ENCODE data around the gene DCXR. TPM values are rescaled to one million over a fixed set of nuclear protein-coding genes. Genes with fewer than 3 reads are reported as not detected.

The DCXR gene
- total RNA-seq, 1 experiment from 2014 or later = 140 TPM

GRCh38 chr17:82014432-82014831, 23.1 kb downstream of the DCXR start:
- Histone ChIP-seq H3K27me3 (replicated peaks; ENCODE audit: insufficient read depth, low read depth, low read length, poor library complexity) (no peaks in the 10 kb centered on the region), H3K4me1 (ENCODE audit: insufficient read depth, low read length, poor library complexity, severe bottlenecking) (peaks cover 13% of the 10 kb centered on the region), H3K9me3 (ENCODE audit: low read depth, low read length, poor library complexity, severe bottlenecking) (no peaks in the 10 kb centered on the region), H3K36me3 (ENCODE audit: insufficient read depth, low read length, poor library complexity, severe bottlenecking) (peaks cover 8% of the 10 kb centered on the region), H3K4me3 (ENCODE audit: low read depth, low read length, poor library complexity, severe bottlenecking) (no peak overlapping the region), H3K27ac (ENCODE audit: low read depth, low read length, poor library complexity, severe bottlenecking) (peak overlapping the region; percentile 59)
- DNase-seq (ENCODE audit: low spot score) = peak; percentile 75
- POLR2A ChIA-PET (ENCODE audit: low non-redundant PET) = no interaction called here
- no peak for TF ChIP-seq EZH2 (IDR thresholded peaks at IDR 0.05; ENCODE audit: borderline replicate concordance, low read depth, low read length, poor library complexity, severe bottlenecking)
- TF ChIP-seq, protein P1, sequence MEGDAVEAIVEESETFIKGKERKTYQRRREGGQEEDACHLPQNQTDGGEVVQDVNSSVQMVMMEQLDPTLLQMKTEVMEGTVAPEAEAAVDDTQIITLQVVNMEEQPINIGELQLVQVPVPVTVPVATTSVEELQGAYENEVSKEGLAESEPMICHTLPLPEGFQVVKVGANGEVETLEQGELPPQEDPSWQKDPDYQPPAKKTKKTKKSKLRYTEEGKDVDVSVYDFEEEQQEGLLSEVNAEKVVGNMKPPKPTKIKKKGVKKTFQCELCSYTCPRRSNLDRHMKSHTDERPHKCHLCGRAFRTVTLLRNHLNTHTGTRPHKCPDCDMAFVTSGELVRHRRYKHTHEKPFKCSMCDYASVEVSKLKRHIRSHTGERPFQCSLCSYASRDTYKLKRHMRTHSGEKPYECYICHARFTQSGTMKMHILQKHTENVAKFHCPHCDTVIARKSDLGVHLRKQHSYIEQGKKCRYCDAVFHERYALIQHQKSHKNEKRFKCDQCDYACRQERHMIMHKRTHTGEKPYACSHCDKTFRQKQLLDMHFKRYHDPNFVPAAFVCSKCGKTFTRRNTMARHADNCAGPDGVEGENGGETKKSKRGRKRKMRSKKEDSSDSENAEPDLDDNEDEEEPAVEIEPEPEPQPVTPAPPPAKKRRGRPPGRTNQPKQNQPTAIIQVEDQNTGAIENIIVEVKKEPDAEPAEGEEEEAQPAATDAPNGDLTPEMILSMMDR (conservative IDR thresholded peaks at IDR 0.05; ENCODE audit: low read depth, low read length) = peak; percentile 46; the same call in 1 of the 2 replicates
- no TSS peak for BruUV-seq (replicated peaks)
- CTCF ChIA-PET = no interaction called here
- intact Hi-C loops (cut with micrococcal nuclease; ENCODE audit: unreplicated experiment) = no loop called here

DNA sequence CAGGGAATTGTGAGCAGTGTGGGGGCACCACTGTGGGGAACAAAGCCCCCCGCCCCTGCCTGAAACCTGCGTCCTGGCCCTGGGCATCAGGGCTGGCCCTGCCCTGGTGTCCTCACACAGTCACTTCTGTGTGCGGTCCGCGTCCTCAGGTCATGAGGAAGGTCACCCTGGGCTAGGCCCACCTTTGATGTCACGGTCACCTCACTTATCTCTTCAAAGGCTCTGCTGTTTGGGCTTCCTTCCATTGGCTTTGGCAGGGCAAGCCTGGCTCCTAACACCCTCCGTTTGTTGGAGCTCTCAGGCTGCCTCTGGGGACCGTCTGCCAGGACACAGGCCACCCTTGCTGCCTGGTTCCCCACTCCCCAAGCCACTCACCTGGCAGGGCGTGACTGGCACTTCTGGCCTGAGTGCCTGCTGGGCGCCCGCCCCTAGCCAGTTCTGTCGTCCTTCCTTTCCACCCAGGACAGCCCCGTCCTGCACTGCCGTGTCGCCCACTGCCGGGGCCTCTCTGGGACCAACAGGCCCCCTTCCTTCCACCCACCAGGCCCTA, 23.6 kb downstream of the DCXR start:
- Histone ChIP-seq H3K36me3 (ENCODE audit: insufficient read depth, low read length, poor library complexity, severe bottlenecking) (peaks cover 5% of the 10 kb centered on the region), H3K27me3 (replicated peaks; ENCODE audit: insufficient read depth, low read depth, low read length, poor library complexity) (no peaks in the 10 kb centered on the region), H3K4me1 (ENCODE audit: insufficient read depth, low read length, poor library complexity, severe bottlenecking) (peaks cover 13% of the 10 kb centered on the region), H3K27ac (ENCODE audit: low read depth, low read length, poor library complexity, severe bottlenecking) (no peak overlapping the region), H3K4me3 (ENCODE audit: low read depth, low read length, poor library complexity, severe bottlenecking) (no peak overlapping the region), H3K9me3 (ENCODE audit: low read depth, low read length, poor library complexity, severe bottlenecking) (no peaks in the 10 kb centered on the region)
- POLR2A ChIA-PET (ENCODE audit: low non-redundant PET) = interaction anchor here (0.6 kb wide), 1 partner anchor 37 kb away, joined by 4 read pairs; no protein-coding TSS in a partner anchor
- no peak for TF ChIP-seq EZH2 (IDR thresholded peaks at IDR 0.05; ENCODE audit: borderline replicate concordance, low read depth, low read length, poor library complexity, severe bottlenecking)
- TF ChIP-seq, protein P1 (conservative IDR thresholded peaks at IDR 0.05; ENCODE audit: low read depth, low read length) = no peak
- no peak for DNase-seq (ENCODE audit: low spot score)
- intact Hi-C loops (cut with micrococcal nuclease; ENCODE audit: unreplicated experiment) = no loop called here
- BruUV-seq (replicated peaks) = no TSS peak
- CTCF ChIA-PET = no interaction called here

DNA sequence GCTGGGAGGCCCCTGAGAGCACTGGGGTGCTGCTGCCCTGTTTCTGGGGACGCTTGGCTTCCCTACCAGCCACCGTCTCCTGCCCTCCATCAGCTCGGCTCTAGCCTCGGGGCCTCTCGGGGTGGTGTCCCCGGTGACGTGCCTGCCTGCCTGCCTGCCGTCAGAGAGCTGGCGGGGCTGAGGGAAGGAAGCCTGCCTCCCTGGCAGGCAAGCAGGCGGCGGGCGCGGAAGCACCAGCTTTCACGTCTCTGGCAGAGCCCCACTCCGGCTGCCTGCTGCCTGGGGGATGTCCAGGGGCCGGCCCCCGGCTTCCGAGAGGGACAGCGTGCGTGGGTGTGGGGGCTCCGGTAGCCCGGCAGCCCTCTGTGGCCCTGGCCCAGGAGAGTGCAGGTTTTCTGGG, 24.2 kb downstream of the DCXR start:
- H3K27me3 ChIP-seq (replicated peaks; ENCODE audit: insufficient read depth, low read depth, low read length, poor library complexity) = no peaks in the 10 kb centered on the region
- ChIA-PET CTCF (interaction anchor here (0.6 to 0.7 kb wide), 2 partner anchors 13 to 190 kb away, joined by 3 read pairs; no protein-coding TSS in a partner anchor), POLR2A (ENCODE audit: low non-redundant PET) (interaction anchor here (0.6 kb wide), 1 partner anchor 38 kb away, joined by 4 read pairs; no protein-coding TSS in a partner anchor)
- intact Hi-C loops (cut with micrococcal nuclease; ENCODE audit: unreplicated experiment) = no loop called here
- no peak overlapping the region for H3K4me3 ChIP-seq (ENCODE audit: low read depth, low read length, poor library complexity, severe bottlenecking)
- no peaks in the 10 kb centered on the region for H3K36me3 ChIP-seq (ENCODE audit: insufficient read depth, low read length, poor library complexity, severe bottlenecking)
- peaks cover 13% of the 10 kb centered on the region for H3K4me1 ChIP-seq (ENCODE audit: insufficient read depth, low read length, poor library complexity, severe bottlenecking)
- TF ChIP-seq EZH2 (IDR thresholded peaks at IDR 0.05; ENCODE audit: borderline replicate concordance, low read depth, low read length, poor library complexity, severe bottlenecking) = no peak
- TF ChIP-seq, protein P1 (conservative IDR thresholded peaks at IDR 0.05; ENCODE audit: low read depth, low read length) = no peak
- no peak overlapping the region for H3K27ac ChIP-seq (ENCODE audit: low read depth, low read length, poor library complexity, severe bottlenecking)
- no TSS peak for BruUV-seq (replicated peaks)
- H3K9me3 ChIP-seq (ENCODE audit: low read depth, low read length, poor library complexity, severe bottlenecking) = no peaks in the 10 kb centered on the region
- DNase-seq (ENCODE audit: low spot score) = no peak

Data from A673 (cell line).